CD14-positive monocyte (primary cell): Measurements from ENCODE around the gene AZGP1. TPM values are rescaled to one million over a fixed set of nuclear protein-coding genes. Genes with fewer than 3 reads are reported as not detected.

Experiments used
- DNase-seq, 3 donors: peaks; one replicate each; pipeline ENCODE4 v3.0.0-alpha.2; 2011 to 2022
- H2AFZ ChIP-seq: 2 replicates; pipeline ENCODE4 v1.6.0; 2012; ENCODE audit warnings: mild to moderate bottlenecking, low read depth, low read length, inconsistent platforms; ENCODE audit not compliant: insufficient read depth, poor library complexity, severe bottlenecking
- H3K27ac ChIP-seq, 2 donors: 1 replicate in 1 of 2; 2 replicates in 1 of 2; pipeline ENCODE4 v1.5.1; 2012 to 2013; ENCODE audit warnings: low read length in 2 of 2, control low read depth in 1 of 2, inconsistent platforms in 1 of 2, low read depth in 1 of 2, mild to moderate bottlenecking in 1 of 2
- H3K27me3 ChIP-seq, 2 donors: one replicate each; pipeline versions ENCODE4 v1.6.0 to v1.6.1; 2011 to 2013; ENCODE audit warnings: low read length in 2 of 2; ENCODE audit not compliant: control insufficient read depth in 2 of 2, insufficient read depth in 2 of 2
- H3K36me3 ChIP-seq, 2 donors: replicated peaks in 1 of 2; 1 replicate in 1 of 2; 2 replicates in 1 of 2; pipeline versions ENCODE4 v1.5.1 to v1.6.1; 2012 to 2013; ENCODE audit warnings: low read length in 2 of 2, control low read depth in 1 of 2, inconsistent platforms in 1 of 2, mild to moderate bottlenecking in 1 of 2; ENCODE audit not compliant: insufficient read depth in 2 of 2, control insufficient read depth in 1 of 2
- H3K4me1 ChIP-seq, 2 donors: 1 replicate in 1 of 2; 2 replicates in 1 of 2; pipeline versions ENCODE4 v1.5.1 to v1.6.1; 2012 to 2013; ENCODE audit warnings: low read length in 2 of 2, control low read depth in 1 of 2, inconsistent platforms in 1 of 2, mild to moderate bottlenecking in 1 of 2, moderate library complexity in 1 of 2; ENCODE audit not compliant: insufficient read depth in 2 of 2, control insufficient read depth in 1 of 2
- H3K4me2 ChIP-seq: replicated peaks from 2 replicates; pipeline ENCODE3; 2012; ENCODE audit warnings: low read length, moderate library complexity, mild to moderate bottlenecking; ENCODE audit not compliant: poor library complexity, severe bottlenecking; ENCODE audit errors: extremely low read depth
- H3K4me3 ChIP-seq, 3 experiments: fragments of 200-600 bp in 1 of 3; sonication (generic) in 1 of 3; replicated peaks in 1 of 3; 1 replicate in 2 of 3; 2 replicates in 1 of 3; pipeline ENCODE4 v1.5.1; 2011 to 2013; ENCODE audit warnings: low read length in 3 of 3, mild to moderate bottlenecking in 3 of 3, control low read depth in 2 of 3, low read depth in 2 of 3, inconsistent platforms in 1 of 3, moderate library complexity in 1 of 3
- H3K79me2 ChIP-seq: 2 replicates; pipeline ENCODE4 v1.6.0; 2012; ENCODE audit warnings: mild to moderate bottlenecking, control low read depth, inconsistent platforms, low read length, moderate library complexity; ENCODE audit not compliant: insufficient read depth
- H3K9ac ChIP-seq: 2 replicates; pipeline ENCODE4 v1.6.0; 2017; ENCODE audit warnings: low read length, mild to moderate bottlenecking; ENCODE audit not compliant: insufficient read depth, poor library complexity, severe bottlenecking
- H3K9me3 ChIP-seq, 2 donors: replicated peaks in 1 of 2; 1 replicate in 1 of 2; 2 replicates in 1 of 2; pipeline versions ENCODE4 v1.5.1 to v1.6.1; 2012 to 2013; ENCODE audit warnings: low read length in 2 of 2, control low read depth in 1 of 2; ENCODE audit not compliant: control insufficient read depth in 1 of 2, insufficient read depth in 1 of 2
- H4K20me1 ChIP-seq: 2 replicates; pipeline ENCODE4 v1.6.0; 2012; ENCODE audit warnings: mild to moderate bottlenecking, low read length, control low read depth, moderate library complexity; ENCODE audit not compliant: insufficient read depth
- H3K27ac Mint-ChIP-seq, 7 donors: one replicate each; pipeline ENCODE4 v1.8.0; 2020; ENCODE audit warnings: mild to moderate bottlenecking in 7 of 7, mixed read lengths in 7 of 7, moderate library complexity in 6 of 7, inconsistent platforms in 2 of 7
- H3K27me3 Mint-ChIP-seq, 3 donors: one replicate each; pipeline ENCODE4 v1.8.0; 2021 to 2022; ENCODE audit warnings: low read depth in 3 of 3, mild to moderate bottlenecking in 3 of 3, mixed read lengths in 3 of 3, moderate library complexity in 3 of 3, inconsistent platforms in 1 of 3
- H3K36me3 Mint-ChIP-seq, 2 donors: one replicate each; pipeline ENCODE4 v1.8.0; 2020; ENCODE audit warnings: mixed read lengths in 2 of 2, inconsistent platforms in 1 of 2, mild to moderate bottlenecking in 1 of 2
- H3K4me1 Mint-ChIP-seq: one replicate; pipeline ENCODE4 v1.8.0; 2020; ENCODE audit warnings: mild to moderate bottlenecking, mixed read lengths
- H3K4me3 Mint-ChIP-seq, 2 donors: one replicate each; pipeline ENCODE4 v1.8.0; 2020; ENCODE audit warnings: mild to moderate bottlenecking in 2 of 2, mixed read lengths in 2 of 2, moderate library complexity in 1 of 2
- H3K9me3 Mint-ChIP-seq, 7 donors: one replicate each; pipeline ENCODE4 v1.8.0; 2020 to 2022; ENCODE audit warnings: mixed read lengths in 7 of 7, mild to moderate bottlenecking in 6 of 7, moderate library complexity in 6 of 7, inconsistent platforms in 2 of 7
- WGBS: methylation state at CpG from one replicate; pipeline ENCODE4 v1.1.5; 2013; ENCODE audit warnings: missing lambda C conversion rate; ENCODE audit not compliant: insufficient coverage; 5-methylcytosine and 5-hydroxymethylcytosine counted together
- intact Hi-C, 2 donors: fragments of 100-400 bp; cut with micrococcal nuclease; formaldehyde crosslinking; loops; one replicate each; pipeline versions ENCODE4 v1.15.0 to v1.15.1; 2023
- polyA plus RNA-seq, 3 donors: library from polyadenylated mRNA; depleted of rRNA in 1 of 3; unstranded in 2 of 3; stranded (reverse) in 1 of 3; fragments of 300-500 nt in 2 of 3; fragments of >200 nt in 1 of 3; fragmentation: Illumina TruSeq in 2 of 3; gene quantifications; 1 replicate in 2 of 3; 2 replicates in 1 of 3; pipeline ENCODE4 v1.2.3, GENCODE V29; 2012 to 2021
- TF ChIP-seq, protein P1 (sequence below): fragments of 200-600 bp; IDR thresholded peaks from one replicate; pipeline ENCODE4 v1.8.0; 2022; ENCODE audit warnings: antibody characterized with exemption, mild to moderate bottlenecking

The AZGP1 gene
- polyA plus RNA-seq, 3 donors = not detected

DNA sequence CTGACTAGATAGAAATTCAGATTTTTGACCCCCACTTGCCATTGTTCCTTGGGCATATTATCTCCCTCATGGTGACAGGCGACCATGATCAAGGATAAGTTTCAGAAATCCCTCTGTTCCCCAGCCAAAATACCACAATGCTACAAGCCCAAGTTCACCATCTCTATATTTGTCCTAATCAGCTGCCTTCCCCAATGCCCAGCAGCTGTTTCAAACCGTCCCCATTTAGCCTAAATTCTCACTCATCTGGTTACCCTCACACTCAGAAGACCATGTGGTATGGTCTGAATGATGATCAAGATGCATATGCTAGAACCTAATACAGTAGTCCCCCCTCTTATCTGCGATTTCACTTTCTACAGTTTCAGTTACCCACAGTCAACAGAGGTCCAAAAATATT is 45.5 kb downstream of the AZGP1 start:
- no peak overlapping the region for H3K27ac Mint-ChIP-seq
- no peak overlapping the region for H3K4me3 Mint-ChIP-seq
- intact Hi-C loops = no loop called here

DNA sequence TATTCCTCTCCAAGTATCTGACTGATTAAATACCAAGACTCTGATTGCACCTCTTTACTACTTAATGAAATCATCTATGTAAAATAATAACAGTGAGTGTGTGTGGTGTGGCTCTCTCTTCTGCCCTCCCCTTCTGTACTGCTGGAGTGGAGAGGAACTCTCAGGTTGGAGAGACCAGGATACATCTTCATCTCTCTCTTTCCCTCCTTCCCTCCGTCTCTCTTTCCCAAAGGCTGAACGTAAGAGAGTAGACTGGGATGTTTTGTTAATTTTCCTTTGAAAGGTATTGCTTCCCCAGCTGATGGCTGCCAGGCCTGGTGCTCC is 46.1 kb downstream of the AZGP1 start:
- Mint-ChIP-seq H3K9me3 (peaks cover 0 to 1% (median 0%) of the 10 kb centered on the region in 7 donors), H3K4me3 (peak overlapping the region in 1 of 2 donors; percentile 93), H3K4me1 (peaks cover 10% of the 10 kb centered on the region), H3K27ac (peak overlapping the region in 1 of 7 donors; percentile 54), H3K36me3 (no peaks in the 10 kb centered on the region), H3K27me3 (peaks cover 22 to 40% (median 30%) of the 10 kb centered on the region in 3 donors)
- WGBS = no CpG with 5 or more reads among the region's 2 CpGs
- Histone ChIP-seq H3K4me2 (peak overlapping the region; percentile 65), H4K20me1 (no peaks in the 10 kb centered on the region), H3K27ac (no peak overlapping the region), H2AFZ (no peak overlapping the region), H3K36me3 (no peaks in the 10 kb centered on the region), H3K27me3 (peaks cover 24 to 26% of the 10 kb centered on the region in 2 donors), H3K4me1 (peaks cover 8% of the 10 kb centered on the region in 2 donors), H3K79me2 (no peaks in the 10 kb centered on the region), H3K9ac (peak overlapping the region; percentile 53), H3K9me3 (no peaks in the 10 kb centered on the region), H3K4me3 (peak overlapping the region in 1 of 3 experiments; percentile 62)
- intact Hi-C loops = no loop called here
- DNase-seq = no peak
- TF ChIP-seq, protein P1, sequence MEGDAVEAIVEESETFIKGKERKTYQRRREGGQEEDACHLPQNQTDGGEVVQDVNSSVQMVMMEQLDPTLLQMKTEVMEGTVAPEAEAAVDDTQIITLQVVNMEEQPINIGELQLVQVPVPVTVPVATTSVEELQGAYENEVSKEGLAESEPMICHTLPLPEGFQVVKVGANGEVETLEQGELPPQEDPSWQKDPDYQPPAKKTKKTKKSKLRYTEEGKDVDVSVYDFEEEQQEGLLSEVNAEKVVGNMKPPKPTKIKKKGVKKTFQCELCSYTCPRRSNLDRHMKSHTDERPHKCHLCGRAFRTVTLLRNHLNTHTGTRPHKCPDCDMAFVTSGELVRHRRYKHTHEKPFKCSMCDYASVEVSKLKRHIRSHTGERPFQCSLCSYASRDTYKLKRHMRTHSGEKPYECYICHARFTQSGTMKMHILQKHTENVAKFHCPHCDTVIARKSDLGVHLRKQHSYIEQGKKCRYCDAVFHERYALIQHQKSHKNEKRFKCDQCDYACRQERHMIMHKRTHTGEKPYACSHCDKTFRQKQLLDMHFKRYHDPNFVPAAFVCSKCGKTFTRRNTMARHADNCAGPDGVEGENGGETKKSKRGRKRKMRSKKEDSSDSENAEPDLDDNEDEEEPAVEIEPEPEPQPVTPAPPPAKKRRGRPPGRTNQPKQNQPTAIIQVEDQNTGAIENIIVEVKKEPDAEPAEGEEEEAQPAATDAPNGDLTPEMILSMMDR = no peak

More for the DNA sequence above, 45.5 kb downstream of the AZGP1 start:
- Histone ChIP-seq H2AFZ (no peak overlapping the region), H3K4me1 (peaks cover 8% of the 10 kb centered on the region in 2 donors), H3K36me3 (no peaks in the 10 kb centered on the region), H3K9ac (no peak overlapping the region), H3K9me3 (no peaks in the 10 kb centered on the region), H3K79me2 (no peaks in the 10 kb centered on the region), H3K4me3 (no peak overlapping the region), H4K20me1 (no peaks in the 10 kb centered on the region), H3K4me2 (no peak overlapping the region), H3K27ac (no peak overlapping the region), H3K27me3 (peaks cover 21 to 26% of the 10 kb centered on the region in 2 donors)
- WGBS = 80% methylated on average over 1 of the region's 3 CpGs
- no peak for DNase-seq
- Mint-ChIP-seq H3K9me3 (peaks cover 0 to 5% (median 0%) of the 10 kb centered on the region in 7 donors), H3K4me1 (peaks cover 13% of the 10 kb centered on the region), H3K27me3 (peaks cover 22 to 43% (median 33%) of the 10 kb centered on the region in 3 donors), H3K36me3 (no peaks in the 10 kb centered on the region)
- TF ChIP-seq, protein P1 = no peak
